OCI-LY1 (cell line): ENCODE results near the gene ARGLU1.

Source experiments
- H2AFZ ChIP-seq: fragments of 200-600 bp; sonication (generic), shearing (Covaris generic); 2 replicates; pipeline ENCODE4 v1.6.0; 2014; ENCODE audit warnings: antibody characterized with exemption, mild to moderate bottlenecking, low read length
- H3F3A ChIP-seq: fragments of 200-600 bp; sonication (generic), shearing (Covaris generic); 2 replicates; pipeline ENCODE4 v1.6.0; 2014; ENCODE audit warnings: mild to moderate bottlenecking, antibody characterized with exemption, low read length, moderate library complexity; ENCODE audit not compliant: insufficient read depth
- H3K27ac ChIP-seq: fragments of 200-600 bp; sonication (generic); 2 replicates; pipeline ENCODE4 v1.5.1; 2014; ENCODE audit warnings: low read length, mixed run types, mild to moderate bottlenecking, low read depth; ENCODE audit not compliant: poor library complexity, severe bottlenecking
- H3K27me3 ChIP-seq: fragments of 200-600 bp; sonication (generic); 2 replicates; pipeline ENCODE4 v1.6.0; 2014; ENCODE audit warnings: antibody characterized with exemption, mild to moderate bottlenecking, low read length, moderate library complexity; ENCODE audit not compliant: insufficient read depth
- H3K36me3 ChIP-seq: fragments of 200-600 bp; sonication (generic); 2 replicates; pipeline ENCODE4 v1.6.1; 2014; ENCODE audit warnings: mild to moderate bottlenecking, antibody characterized with exemption, low read length, moderate library complexity, mixed read lengths; ENCODE audit not compliant: insufficient read depth
- H3K4me1 ChIP-seq: fragments of 200-600 bp; sonication (generic); 2 replicates; pipeline ENCODE4 v1.5.1; 2014; ENCODE audit warnings: mild to moderate bottlenecking, low read length, moderate library complexity; ENCODE audit not compliant: insufficient read depth, severe bottlenecking
- H3K4me2 ChIP-seq: fragments of 200-600 bp; sonication (generic), shearing (Covaris generic); 2 replicates; pipeline ENCODE4 v1.6.1; 2014; ENCODE audit warnings: low read length
- H3K4me3 ChIP-seq: fragments of 200-600 bp; sonication (generic); 2 replicates; pipeline ENCODE4 v1.5.1; 2014; ENCODE audit warnings: low read length, low read depth, mild to moderate bottlenecking, mixed read lengths; ENCODE audit not compliant: poor library complexity, severe bottlenecking
- H3K79me2 ChIP-seq: fragments of 200-600 bp; shearing (Covaris generic); 2 replicates; pipeline ENCODE4 v1.6.1; 2016; ENCODE audit warnings: mixed run types, low read length, mixed read lengths; ENCODE audit not compliant: insufficient read depth
- H3K9ac ChIP-seq: fragments of 200-600 bp; sonication (generic), shearing (Covaris generic); 2 replicates; pipeline ENCODE4 v1.6.1; 2014; ENCODE audit warnings: mild to moderate bottlenecking, low read length, mixed read lengths
- H3K9me2 ChIP-seq: fragments of 200-600 bp; sonication (generic), shearing (Covaris generic); 2 replicates; pipeline ENCODE4 v1.6.1; 2014; ENCODE audit warnings: low read depth, mild to moderate bottlenecking, low read length, mixed read lengths
- H3K9me3 ChIP-seq: fragments of 200-600 bp; shearing (Covaris generic); 2 replicates; pipeline ENCODE4 v1.6.1; 2014; ENCODE audit warnings: low read length, mixed read lengths
- H4K20me1 ChIP-seq: fragments of 200-600 bp; sonication (generic), shearing (Covaris generic); 2 replicates; pipeline ENCODE4 v1.6.0; 2016; ENCODE audit warnings: mild to moderate bottlenecking, low read length; ENCODE audit not compliant: insufficient read depth
- CTCF ChIP-seq: fragments of 200-600 bp; sonication (generic), shearing (Covaris generic); IDR thresholded peaks from 2 replicates; pipeline ENCODE4 v1.5.1; 2017; ENCODE audit warnings: mild to moderate bottlenecking, antibody characterized with exemption, low read length, moderate library complexity, mixed read lengths
- EZH2 ChIP-seq: fragments of 200-600 bp; sonication (generic), shearing (Covaris generic); IDR thresholded peaks from 2 replicates; pipeline ENCODE4 v1.8.0; 2017; ENCODE audit warnings: borderline replicate concordance, mixed run types, mild to moderate bottlenecking, antibody characterized with exemption, low read length, moderate library complexity, mixed read lengths

ARGLU1 gene

GRCh38 chr13:106505732-106506131, 62.2 kb downstream of the ARGLU1 start:
- no peaks in the 10 kb centered on the region for H3K4me1 ChIP-seq
- TF ChIP-seq EZH2 = no peak
- no peak for TF ChIP-seq CTCF
- no peak overlapping the region for H3K9ac ChIP-seq
- no peaks in the 10 kb centered on the region for H3K36me3 ChIP-seq
- H2AFZ ChIP-seq = no peak overlapping the region
- no peaks in the 10 kb centered on the region for H3K27me3 ChIP-seq
- H3K79me2 ChIP-seq = no peaks in the 10 kb centered on the region
- H3K4me3 ChIP-seq = no peak overlapping the region
- H4K20me1 ChIP-seq = no peaks in the 10 kb centered on the region
- H3K9me2 ChIP-seq = no peaks in the 10 kb centered on the region
- no peaks in the 10 kb centered on the region for H3F3A ChIP-seq
- no peaks in the 10 kb centered on the region for H3K9me3 ChIP-seq
- H3K27ac ChIP-seq = no peak overlapping the region
- no peak overlapping the region for H3K4me2 ChIP-seq

GRCh38 chr13:106505295-106505694, 62.6 kb downstream of the ARGLU1 start:
- H3K27ac ChIP-seq = no peak overlapping the region
- H3K9me2 ChIP-seq = no peaks in the 10 kb centered on the region
- no peaks in the 10 kb centered on the region for H3F3A ChIP-seq
- H3K9me3 ChIP-seq = no peaks in the 10 kb centered on the region
- no peak overlapping the region for H3K4me2 ChIP-seq
- no peak overlapping the region for H3K4me3 ChIP-seq
- H3K79me2 ChIP-seq = no peaks in the 10 kb centered on the region
- H3K36me3 ChIP-seq = no peaks in the 10 kb centered on the region
- H3K27me3 ChIP-seq = no peaks in the 10 kb centered on the region
- H4K20me1 ChIP-seq = no peaks in the 10 kb centered on the region
- no peak overlapping the region for H3K9ac ChIP-seq
- H3K4me1 ChIP-seq = no peaks in the 10 kb centered on the region
- no peak for TF ChIP-seq CTCF
- TF ChIP-seq EZH2 = no peak
- no peak overlapping the region for H2AFZ ChIP-seq

GRCh38 chr13:106503730-106504453, 64.0 kb downstream of the ARGLU1 start:
- TF ChIP-seq EZH2 (no peak), CTCF (no peak)
- Histone ChIP-seq H2AFZ (no peak overlapping the region), H3K36me3 (no peaks in the 10 kb centered on the region), H3K79me2 (no peaks in the 10 kb centered on the region), H3K27ac (no peak overlapping the region), H4K20me1 (no peaks in the 10 kb centered on the region), H3K4me1 (no peaks in the 10 kb centered on the region), H3K27me3 (no peaks in the 10 kb centered on the region), H3K9ac (no peak overlapping the region), H3K4me3 (no peak overlapping the region), H3F3A (no peaks in the 10 kb centered on the region), H3K9me2 (no peaks in the 10 kb centered on the region), H3K9me3 (no peaks in the 10 kb centered on the region), H3K4me2 (no peak overlapping the region)
